ENCODE results near the gene SH3RF3.

The SH3RF3 gene

GRCh38 chr2:109266998-109267854, 138.2 kb downstream of the SH3RF3 start:
- H3K27ac ChIP-seq, result no peak overlapping the region
- TF ChIP-seq, protein P1, sequence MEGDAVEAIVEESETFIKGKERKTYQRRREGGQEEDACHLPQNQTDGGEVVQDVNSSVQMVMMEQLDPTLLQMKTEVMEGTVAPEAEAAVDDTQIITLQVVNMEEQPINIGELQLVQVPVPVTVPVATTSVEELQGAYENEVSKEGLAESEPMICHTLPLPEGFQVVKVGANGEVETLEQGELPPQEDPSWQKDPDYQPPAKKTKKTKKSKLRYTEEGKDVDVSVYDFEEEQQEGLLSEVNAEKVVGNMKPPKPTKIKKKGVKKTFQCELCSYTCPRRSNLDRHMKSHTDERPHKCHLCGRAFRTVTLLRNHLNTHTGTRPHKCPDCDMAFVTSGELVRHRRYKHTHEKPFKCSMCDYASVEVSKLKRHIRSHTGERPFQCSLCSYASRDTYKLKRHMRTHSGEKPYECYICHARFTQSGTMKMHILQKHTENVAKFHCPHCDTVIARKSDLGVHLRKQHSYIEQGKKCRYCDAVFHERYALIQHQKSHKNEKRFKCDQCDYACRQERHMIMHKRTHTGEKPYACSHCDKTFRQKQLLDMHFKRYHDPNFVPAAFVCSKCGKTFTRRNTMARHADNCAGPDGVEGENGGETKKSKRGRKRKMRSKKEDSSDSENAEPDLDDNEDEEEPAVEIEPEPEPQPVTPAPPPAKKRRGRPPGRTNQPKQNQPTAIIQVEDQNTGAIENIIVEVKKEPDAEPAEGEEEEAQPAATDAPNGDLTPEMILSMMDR (conservative IDR thresholded peaks at IDR 0.05), result no peak

GRCh38 chr2:109268916-109269315, 139.9 kb downstream of the SH3RF3 start:
- TF ChIP-seq, protein P1 (conservative IDR thresholded peaks at IDR 0.05), result no peak
- no peak overlapping the region for H3K27ac ChIP-seq

GRCh38 chr2:109269706-109270504, 140.9 kb downstream of the SH3RF3 start:
- TF ChIP-seq, protein P1 (conservative IDR thresholded peaks at IDR 0.05), result no peak
- no peak overlapping the region for H3K27ac ChIP-seq

DNA sequence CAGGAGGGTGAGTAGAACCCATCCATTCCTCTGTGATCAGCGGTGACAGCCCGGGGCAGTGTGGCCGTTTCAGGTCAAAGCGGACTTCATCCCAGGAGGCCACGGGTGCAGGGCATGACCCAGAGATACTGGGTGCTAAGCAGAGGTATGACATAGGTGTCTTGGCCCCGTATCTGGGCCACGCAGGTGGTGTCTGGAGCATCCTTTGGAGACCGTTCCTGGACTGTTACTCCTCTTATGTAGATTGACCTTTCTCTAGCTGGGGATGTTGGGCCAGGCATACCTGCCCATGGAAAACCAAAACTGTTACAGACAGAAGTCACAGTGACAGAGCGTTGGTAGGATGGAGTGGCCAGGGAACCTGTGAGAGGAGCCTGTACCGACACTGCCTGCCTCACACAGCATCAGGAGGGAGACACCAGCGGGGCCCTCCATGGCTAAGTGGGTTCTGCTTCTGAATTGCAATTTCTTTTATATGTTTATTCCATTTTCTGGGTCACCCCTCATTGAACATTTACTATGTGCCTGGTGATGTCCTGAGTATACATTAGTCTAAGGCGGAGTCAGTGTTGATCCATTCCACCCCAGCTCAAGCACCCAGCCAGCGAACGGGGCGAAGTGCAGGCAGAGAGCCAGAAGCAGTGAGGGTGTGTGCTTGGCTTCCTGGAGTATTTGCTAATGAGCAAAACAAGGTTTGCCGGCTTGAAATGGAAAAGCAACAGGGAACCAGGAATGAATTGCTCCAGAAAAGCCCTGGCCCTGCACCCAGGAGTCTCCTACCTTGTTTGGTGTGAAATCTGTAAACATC, 141.7 kb downstream of the SH3RF3 start:
- H3K27ac ChIP-seq, result no peak overlapping the region
- TF ChIP-seq, protein P1 (conservative IDR thresholded peaks at IDR 0.05), result no peak

DNA sequence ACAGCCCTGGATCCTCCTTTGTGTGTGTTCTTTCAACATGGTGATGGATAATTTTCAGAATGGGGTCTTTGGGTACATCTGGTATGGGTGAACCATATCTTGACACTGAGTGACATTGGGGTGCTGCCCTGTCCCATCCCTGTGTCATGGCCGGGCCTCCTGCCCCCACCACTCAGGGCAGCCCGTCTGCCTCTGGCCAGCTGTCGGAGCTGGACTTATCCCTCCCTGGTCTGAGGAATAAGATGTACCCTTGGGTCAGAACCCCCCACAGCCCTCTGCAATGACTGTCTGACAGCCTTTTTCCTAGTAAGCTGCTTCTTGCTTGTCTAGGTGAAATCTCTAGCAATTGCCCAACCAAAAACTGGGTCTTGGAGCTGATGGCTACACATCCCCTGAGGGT, 142.9 kb downstream of the SH3RF3 start:
- TF ChIP-seq, protein P1 (conservative IDR thresholded peaks at IDR 0.05), result no peak
- H3K27ac ChIP-seq, result no peak overlapping the region

- TF ChIP-seq, protein P1 (conservative IDR thresholded peaks at IDR 0.05), result no peak
Observed at GRCh38 chr2:109272461-109272860, 143.5 kb downstream of the SH3RF3 start.

More at GRCh38 chr2:109272461-109272860, 143.5 kb downstream of the SH3RF3 start:
- H3K27ac ChIP-seq, result no peak overlapping the region
